Activated gamma-delta T cell treated with anti-CD3 and anti-CD28 coated beads, Interleukin-2, amount 50 U/mL, for 16 hours (primary cell): ENCODE results near the gene MYB.

ENCODE experiments used
- DNase-seq: peaks from one replicate; pipeline ENCODE4 v3.0.0-alpha.2; 2020; ENCODE audit warnings: low read depth

Gene MYB

DNA sequence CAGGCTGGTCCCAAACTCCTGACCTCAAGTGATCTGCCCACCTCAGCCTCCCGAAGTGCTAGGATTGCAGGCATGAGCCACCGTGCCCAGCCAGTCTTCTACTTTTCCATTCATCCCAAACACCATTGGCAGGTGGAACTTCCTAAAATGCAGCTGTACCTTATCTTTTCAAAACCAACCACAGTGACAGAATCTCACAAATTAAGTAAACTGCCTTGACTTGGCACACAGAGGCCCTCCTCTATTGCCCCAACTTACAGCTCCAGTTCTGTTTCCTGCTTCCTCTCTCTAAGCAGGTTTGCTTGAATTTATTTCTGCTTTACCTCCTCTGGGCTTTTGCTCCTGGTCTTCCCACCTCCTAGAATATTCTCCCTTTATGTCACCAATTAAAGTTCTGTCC is 7.6 kb downstream of the MYB start:
- no peak for DNase-seq

- DNase-seq: no peak
Observed at GRCh38 chr6:135189344-135189743, 8.2 kb downstream of the MYB start.

DNA sequence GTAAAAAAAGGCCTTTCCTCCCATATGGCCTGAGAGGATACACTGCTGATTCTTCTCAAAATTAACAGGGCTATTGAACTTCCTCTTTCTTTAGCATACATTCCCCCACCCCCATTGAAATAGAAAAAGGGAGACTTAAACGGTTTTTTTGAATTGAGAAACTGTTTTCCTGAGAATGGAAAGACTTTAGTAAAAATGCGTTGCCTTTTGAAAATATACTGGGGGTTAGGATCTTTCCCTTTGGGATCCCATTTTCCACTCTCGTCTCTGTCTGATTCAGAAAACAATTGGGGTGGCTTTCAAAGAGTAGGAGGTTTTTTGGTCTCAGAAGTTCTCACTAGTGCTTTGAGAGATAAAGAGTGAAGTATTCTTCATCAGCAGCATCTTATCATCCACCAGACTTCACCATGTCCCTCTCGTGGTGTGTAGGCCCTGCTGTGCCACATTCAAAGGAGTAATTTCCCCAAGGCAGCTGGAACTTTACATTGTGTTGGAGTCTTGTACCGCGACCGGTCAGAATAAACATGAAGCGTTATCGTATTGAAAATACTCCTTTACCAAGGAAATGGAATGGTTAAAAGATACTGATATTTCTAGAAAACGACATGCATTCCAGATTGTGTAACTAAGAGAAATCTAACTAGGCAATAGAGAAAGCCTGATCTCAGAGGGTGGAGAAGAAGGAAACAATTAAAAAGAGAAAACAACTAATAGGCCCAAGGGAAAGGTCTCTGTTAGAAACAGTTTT is 10.6 kb downstream of the MYB start:
- DNase-seq: no peak

DNA sequence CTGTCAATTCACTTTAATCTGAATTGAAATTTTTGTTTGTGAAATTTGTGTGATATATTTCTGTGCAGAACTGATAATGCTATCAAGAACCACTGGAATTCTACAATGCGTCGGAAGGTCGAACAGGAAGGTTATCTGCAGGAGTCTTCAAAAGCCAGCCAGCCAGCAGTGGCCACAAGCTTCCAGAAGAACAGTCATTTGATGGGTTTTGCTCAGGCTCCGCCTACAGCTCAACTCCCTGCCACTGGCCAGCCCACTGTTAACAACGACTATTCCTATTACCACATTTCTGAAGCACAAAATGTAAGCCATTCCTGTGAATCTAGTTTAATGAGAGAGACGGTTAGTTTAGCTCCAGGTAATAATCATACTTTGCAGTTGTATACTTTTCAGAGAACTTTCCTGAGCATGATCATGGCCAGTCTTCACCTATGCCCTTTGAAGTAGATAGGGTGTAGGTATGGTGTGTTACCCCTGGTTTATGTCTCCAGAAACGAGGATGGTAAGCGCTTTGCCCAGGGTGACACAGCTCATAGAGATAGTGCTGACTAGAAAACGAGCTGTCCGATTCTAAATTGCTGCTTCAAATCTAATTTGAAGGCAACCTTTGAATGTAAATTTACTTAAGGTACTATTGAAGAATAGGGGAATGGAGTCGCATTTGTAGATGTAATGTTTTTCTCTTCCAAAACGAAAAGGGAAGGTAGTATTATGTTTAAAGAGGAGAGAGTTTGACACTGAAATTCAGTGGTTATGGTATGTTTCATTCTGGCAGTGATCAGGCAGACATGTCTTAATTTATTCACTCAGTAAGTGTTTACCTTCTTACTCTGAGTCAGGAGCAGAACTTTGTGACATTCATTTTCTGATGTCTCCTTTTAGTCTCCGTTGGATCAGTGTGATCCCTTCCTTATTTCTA is 11.4 kb downstream of the MYB start:
- DNase-seq: no peak

DNA sequence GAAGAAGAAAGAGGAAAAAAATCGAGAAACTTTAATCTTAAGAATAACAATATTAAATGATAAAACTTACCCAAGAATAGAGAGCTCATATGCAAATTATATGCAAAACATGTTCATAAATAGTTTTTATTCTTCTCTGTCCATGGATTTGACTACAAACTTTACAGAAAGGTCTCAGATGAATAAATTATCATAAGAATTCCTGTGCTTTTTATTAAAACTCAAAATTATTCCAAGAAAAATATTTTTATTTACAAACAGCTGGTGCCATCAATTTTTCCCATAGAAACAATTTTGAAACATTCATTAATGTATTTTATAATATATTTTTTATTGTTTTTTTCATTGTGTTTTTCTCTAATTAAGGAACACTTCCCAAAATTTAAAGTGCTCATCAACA is 12.1 kb downstream of the MYB start:
- no peak for DNase-seq

GRCh38 chr6:135195041-135195440 is 13.9 kb downstream of the MYB start:
- no peak for DNase-seq

DNA sequence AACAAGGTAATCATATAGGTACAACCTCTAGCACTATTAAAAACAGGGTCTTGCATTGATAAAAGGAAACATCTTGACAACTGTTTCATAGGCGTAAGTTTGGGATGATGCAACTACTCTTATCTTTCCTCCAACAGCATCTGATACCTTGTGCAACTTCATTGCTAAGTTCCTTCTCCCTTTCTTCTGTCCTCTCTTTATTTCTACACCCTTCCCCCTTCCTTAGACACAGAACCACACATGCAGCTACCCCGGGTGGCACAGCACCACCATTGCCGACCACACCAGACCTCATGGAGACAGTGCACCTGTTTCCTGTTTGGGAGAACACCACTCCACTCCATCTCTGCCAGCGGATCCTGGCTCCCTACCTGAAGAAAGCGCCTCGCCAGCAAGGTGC is 14.4 kb downstream of the MYB start:
- no peak for DNase-seq

DNA sequence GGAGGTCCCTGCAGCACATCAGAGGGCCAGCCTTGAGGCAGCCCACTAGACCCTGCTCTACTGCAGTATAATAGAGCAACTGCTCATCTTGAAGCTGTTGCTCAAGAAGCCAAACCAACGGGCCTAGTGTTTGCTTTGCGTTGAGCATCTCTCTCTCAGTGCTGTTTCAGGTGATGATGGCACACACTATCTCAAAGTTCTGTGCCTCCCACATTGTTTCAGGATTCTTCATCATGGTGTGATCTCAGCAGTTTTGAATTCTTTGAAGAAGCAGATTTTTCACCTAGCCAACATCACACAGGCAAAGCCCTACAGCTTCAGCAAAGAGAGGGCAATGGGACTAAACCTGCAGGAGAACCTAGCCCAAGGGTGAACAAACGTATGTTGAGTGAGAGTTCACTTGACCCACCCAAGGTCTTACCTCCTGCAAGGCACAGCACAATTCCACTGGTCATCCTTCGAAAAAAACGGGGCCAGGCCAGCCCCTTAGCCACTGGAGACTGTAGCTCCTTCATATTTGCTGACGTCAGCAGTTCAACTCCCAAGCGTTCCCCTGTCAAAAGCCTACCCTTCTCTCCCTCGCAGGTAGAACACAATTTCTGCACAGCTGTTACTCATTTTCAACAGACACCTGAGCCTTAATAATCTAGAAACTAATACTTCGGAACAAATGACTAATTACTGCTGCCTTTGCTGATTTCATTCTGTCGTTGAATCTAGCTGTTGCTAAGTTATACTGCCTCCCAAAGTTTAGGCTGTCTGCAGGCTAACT is 15.8 kb downstream of the MYB start:
- DNase-seq: no peak

- DNase-seq: no peak
Observed at GRCh38 chr6:135202836-135203235, 21.7 kb downstream of the MYB start.

DNA sequence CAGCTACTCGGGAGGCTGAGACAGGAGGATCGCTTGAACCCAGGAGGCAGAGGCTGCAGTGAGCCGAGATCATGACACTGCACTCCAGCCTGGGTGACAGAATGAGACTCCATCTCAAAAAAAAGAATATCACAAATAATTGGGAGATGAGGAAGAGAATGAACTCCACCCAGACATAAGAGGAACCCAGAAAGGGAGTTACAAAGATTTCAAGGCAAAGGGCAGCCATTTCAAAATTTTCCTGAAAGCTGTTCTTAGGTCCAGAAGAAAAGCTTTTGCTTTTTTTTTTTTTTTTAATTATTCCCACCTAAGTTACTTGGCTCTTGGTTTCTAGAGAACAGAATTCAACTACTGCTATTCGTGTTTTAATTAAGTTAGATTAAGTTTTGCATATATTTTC is 23.8 kb downstream of the MYB start:
- DNase-seq: no peak

GRCh38 chr6:135209803-135210202 is 28.7 kb downstream of the MYB start:
- DNase-seq: no peak

GRCh38 chr6:135210632-135211305 is 29.7 kb downstream of the MYB start:
- no peak for DNase-seq

- DNase-seq: no peak
Observed at GRCh38 chr6:135211306-135211702, 30.2 kb downstream of the MYB start.

- no peak for DNase-seq
Observed at GRCh38 chr6:135212020-135212806, 31.1 kb downstream of the MYB start.

DNA sequence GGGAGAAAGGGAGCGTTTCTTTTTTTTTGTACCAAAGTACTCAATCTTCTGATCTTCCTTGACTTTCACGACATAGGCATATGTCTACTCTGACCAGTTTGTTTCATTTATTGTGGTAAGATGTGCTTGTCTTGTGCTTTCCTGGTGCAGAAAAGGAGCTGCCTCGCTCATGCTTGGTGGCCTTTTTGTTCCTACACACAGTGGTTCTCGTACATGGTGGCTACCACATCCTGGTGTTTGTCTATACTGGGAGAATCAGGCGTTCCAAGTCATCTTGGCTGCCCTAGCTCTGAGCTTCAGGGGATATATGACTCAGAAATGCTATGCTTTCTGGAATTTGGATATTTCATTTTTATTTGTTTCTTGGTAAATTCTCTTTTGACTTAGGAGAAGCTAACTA is 31.8 kb downstream of the MYB start:
- no peak for DNase-seq

DNA sequence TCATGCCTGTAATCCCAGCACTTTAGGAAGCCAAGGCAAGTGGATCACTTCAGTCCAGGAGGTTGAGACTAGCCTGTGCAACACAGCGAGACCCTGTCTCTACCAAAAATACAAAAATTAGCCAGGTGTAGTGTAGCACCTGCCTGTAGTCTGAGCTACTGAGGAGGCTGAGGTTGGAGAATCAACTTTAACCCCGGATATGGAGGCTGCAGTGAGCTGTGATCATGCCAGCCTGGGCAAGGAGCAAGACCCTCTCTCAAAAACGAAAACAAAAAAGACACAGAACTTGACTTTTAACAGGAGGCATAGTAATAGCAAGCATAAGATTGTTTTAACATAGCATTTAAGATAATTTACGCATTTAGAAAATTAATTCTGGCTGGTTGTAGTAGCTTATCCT is 32.5 kb downstream of the MYB start:
- DNase-seq: no peak

- DNase-seq: no peak
Observed at GRCh38 chr6:135215160-135215559, 34.1 kb downstream of the MYB start.

DNA sequence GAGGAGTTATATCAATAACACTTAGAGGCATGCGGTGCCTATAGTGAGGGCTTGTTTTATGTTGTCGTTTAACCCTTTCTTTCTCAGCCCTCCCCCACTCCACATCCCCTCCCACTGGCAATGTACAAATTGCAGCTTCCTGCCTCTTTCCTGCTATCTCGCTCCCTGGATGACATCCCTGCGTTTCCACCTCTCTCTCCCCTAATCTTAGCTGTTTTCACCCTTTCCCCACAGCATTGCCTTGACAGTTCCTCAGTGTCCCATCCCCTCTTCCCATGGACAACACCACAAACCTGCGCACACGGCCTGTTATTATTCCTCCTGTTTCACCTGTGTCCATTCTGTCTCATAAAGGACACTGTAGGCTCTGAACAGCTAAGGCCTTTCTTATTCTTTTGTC is 34.5 kb downstream of the MYB start:
- DNase-seq: no peak

DNA sequence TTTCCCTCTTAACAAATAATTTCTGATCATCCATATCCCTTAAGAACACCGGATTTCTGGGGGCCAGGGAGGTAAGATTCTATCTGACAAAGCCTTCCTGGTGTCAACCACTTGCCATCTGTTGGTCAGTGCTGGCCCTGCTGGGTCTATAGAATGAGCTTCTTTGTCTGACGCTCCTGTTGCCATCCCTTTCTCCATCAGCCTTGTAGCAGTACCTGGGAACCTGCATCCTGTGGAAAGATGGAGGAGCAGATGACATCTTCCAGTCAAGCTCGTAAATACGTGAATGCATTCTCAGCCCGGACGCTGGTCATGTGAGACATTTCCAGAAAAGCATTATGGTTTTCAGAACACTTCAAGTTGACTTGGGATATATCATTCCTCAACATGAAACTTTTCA is 36.6 kb downstream of the MYB start:
- no peak for DNase-seq

DNA sequence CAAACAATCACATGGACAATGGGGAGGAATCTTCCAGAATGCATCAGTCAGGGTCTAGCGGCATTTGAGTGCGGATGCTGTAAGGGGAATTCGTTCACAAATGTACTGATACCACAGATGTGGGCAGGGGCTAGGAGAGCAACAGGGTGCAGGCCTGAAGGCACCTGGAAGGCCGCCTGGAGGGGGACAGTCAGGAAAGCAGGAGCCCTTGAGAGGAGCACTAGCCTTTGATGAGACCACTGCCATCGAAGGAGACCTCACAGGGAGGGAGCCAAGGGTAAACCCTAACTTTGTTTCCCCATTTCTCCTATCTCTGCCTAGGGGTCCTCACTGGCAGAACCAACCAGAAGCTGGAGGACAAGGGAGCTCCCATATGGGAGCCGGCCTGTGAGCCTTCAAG is 38.2 kb downstream of the MYB start:
- no peak for DNase-seq

DNA sequence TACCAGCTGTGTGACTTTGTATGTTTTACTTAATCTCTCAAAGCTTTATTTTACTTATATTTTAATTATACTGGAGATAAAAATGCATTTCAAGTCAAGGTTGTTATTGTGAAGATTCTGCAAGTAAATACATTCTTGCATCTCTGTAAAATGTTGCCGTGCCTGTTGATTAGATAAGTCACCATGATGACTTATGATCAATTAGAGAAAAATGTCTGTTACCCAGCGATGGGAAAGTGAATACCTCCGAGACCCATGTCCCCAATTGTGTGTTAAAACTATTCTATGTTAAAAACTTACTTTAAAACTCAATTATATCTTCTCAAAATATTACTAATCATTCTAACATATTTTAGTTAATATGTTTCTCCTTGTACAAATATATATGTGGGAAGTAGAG is 39.9 kb downstream of the MYB start:
- no peak for DNase-seq
